ENCODE data around the gene HSPB9. TPM values are rescaled to one million over a fixed set of nuclear protein-coding genes. Genes with fewer than 3 reads are reported as not detected.

The HSPB9 gene
- total and polyA plus RNA-seq, 2 of the 8 experiments (the other 6 are each of a cell fraction or from before 2014, with no cell fraction given), result 0.27 to 0.30 TPM

DNA sequence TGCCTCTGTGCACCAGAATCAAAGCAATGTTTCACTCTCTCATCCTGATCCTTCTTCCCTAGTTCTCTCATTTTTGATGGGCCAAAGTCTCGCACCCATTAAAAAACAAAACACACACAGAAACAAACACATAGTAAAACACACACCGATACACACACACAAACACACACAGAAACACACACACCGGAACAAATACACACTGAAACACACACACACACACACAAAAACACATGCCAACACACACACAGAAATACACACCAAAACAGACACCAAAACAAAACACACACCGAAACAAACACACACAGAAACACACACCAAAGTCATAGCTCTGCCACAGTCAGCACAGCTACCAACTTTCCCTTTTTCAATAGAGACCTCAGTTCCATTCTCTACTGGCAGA, 8.6 kb downstream of the HSPB9 start:
- Histone ChIP-seq H3K79me2 (ENCODE audit: control insufficient read depth in 1 of 2, insufficient read depth in 2 of 2, low read length in 2 of 2) (peaks cover 0 to 29% of the 10 kb centered on the region in 2 experiments; a peak in 2 of 4 replicates), H2BK20ac (ENCODE audit: low read length) (no peak overlapping the region), H3K27me3 (replicated peaks in 1 of 4; ENCODE audit: control insufficient read depth in 3 of 4, extremely low read depth in 1 of 4, insufficient read depth in 3 of 4, low read length in 3 of 4) (no peaks in the 10 kb centered on the region), H3K4me2 (ENCODE audit: insufficient read depth in 1 of 2, low read depth in 2 of 2, low read length in 2 of 2) (no peak overlapping the region), H3K23me2 (ENCODE audit: low read depth, low read length) (peaks cover 3% of the 10 kb centered on the region; the same call in 1 of the 2 replicates), H3K36me3 (ENCODE audit: control insufficient read depth in 2 of 4, insufficient read depth in 4 of 4, low read length in 3 of 4) (peaks cover 4 to 36% (median 25%) of the 10 kb centered on the region in 4 experiments), H2BK15ac (ENCODE audit: low read length) (no peak overlapping the region), H3K18ac (ENCODE audit: extremely low read depth, low read length) (no peak overlapping the region), H2BK5ac (ENCODE audit: low read depth, low read length) (no peak overlapping the region), H3K23ac (ENCODE audit: insufficient read length) (no peak overlapping the region), H3K4ac (replicated peaks; ENCODE audit: insufficient read length, low read depth, low read length) (no peak overlapping the region), H2AFZ (ENCODE audit: low read length) (no peak overlapping the region), H3K4me3 (ENCODE audit: extremely low read depth in 1 of 4, insufficient read depth in 2 of 4, low read depth in 3 of 4, low read length in 4 of 4) (no peak overlapping the region), H2BK120ac (replicated peaks; ENCODE audit: low read depth, low read length) (no peak overlapping the region), H3K9me3 (ENCODE audit: insufficient read depth in 2 of 2, low read depth in 1 of 2, low read length in 1 of 2) (no peaks in the 10 kb centered on the region), H3K79me1 (ENCODE audit: low read depth, low read length) (peaks cover 13% of the 10 kb centered on the region), H2BK12ac (ENCODE audit: low read depth, low read length) (no peak overlapping the region), H4K20me1 (replicated peaks in 1 of 2; ENCODE audit: control insufficient read depth in 1 of 2, insufficient read depth in 2 of 2, low read length in 2 of 2) (peaks cover 11 to 16% of the 10 kb centered on the region in 2 experiments), H3K4me1 (replicated peaks in 1 of 4; ENCODE audit: control insufficient read depth in 3 of 4, insufficient read depth in 4 of 4, low read length in 3 of 4) (peaks cover 0 to 5% (median 1%) of the 10 kb centered on the region in 4 experiments; a peak in 3 of 7 replicates), H3K27ac (ENCODE audit: low read depth, low read length) (no peak overlapping the region), H4K5ac (ENCODE audit: insufficient read length, low read depth, low read length) (no peak overlapping the region), H2AK5ac (ENCODE audit: low read depth, low read length) (no peak overlapping the region), H3K14ac (ENCODE audit: insufficient read length) (no peak overlapping the region), H4K8ac (ENCODE audit: extremely low read depth, insufficient read depth, low read length) (no peak overlapping the region), H4K91ac (replicated peaks; ENCODE audit: insufficient read length, low read length) (no peak overlapping the region), H3K9ac (replicated peaks in 1 of 4; ENCODE audit: extremely low read depth in 1 of 4, low read depth in 3 of 4, low read length in 3 of 4) (no peak overlapping the region), H3K56ac (replicated peaks; ENCODE audit: insufficient read length, low read depth, low read length) (no peak overlapping the region)
- POLR2A ChIA-PET (ENCODE audit: partially characterized antibody), result interaction anchor here (0.8 kb wide), 2 partner anchors 23 to 36 kb away, joined by 3 to 4 read pairs; no protein-coding TSS in a partner anchor
- CTCF ChIA-PET (ENCODE audit: partially characterized antibody), result interaction anchor here (0.7 to 11.7 kb wide), 15 partner anchors 9 to 191 kb away, joined by 3 to 97 read pairs (median 4); partner anchors contain the start of genes HSPB9, KAT2A and NKIRAS2
- no peak for TF ChIP-seq CBX5 (IDR thresholded peaks at IDR 0.05; ENCODE audit: low read depth, low read length)
- 94% methylated on average over 4 of the region's 4 CpGs; no CpG with 5 or more reads in 1 of the 2 experiments for WGBS, 2 experiments (ENCODE audit: extremely low coverage in 1 of 2, insufficient coverage in 1 of 2, insufficient read length in 1 of 2, insufficient replicate concordance in 2 of 2, low coverage in 1 of 2, low lambda C conversion rate in 2 of 2, missing lambda C conversion rate in 1 of 2)
- DNase-seq (ENCODE audit: low read depth in 1 of 2, low spot score in 2 of 2), result no peak
- FAIRE-seq, result no peak

All from H1 (cell line).